DND-41 (cell line): ENCODE results near the gene TMEM253.

Source experiments
- ATAC-seq: fragments of 200-7000 bp; cut with Tn5 transposase; 3 replicates; pipeline ENCODE4 v1.9.1; 2021; ENCODE audit warnings: low read depth; ENCODE audit not compliant: insufficient read depth
- DNase-seq: peaks from one replicate; pipeline ENCODE4 v3.0.0-alpha.2; 2020
- H2AFZ ChIP-seq: 2 replicates; pipeline ENCODE4 v1.6.0; 2012; ENCODE audit warnings: low read depth, low read length
- H3K27ac ChIP-seq: 2 replicates; pipeline ENCODE4 v1.5.1; 2012; ENCODE audit warnings: low read length, inconsistent platforms
- H3K27me3 ChIP-seq: fragments of 200-600 bp; sonication (generic); 2 replicates; pipeline ENCODE4 v1.6.0; 2012; ENCODE audit warnings: low read length, mild to moderate bottlenecking, inconsistent platforms; ENCODE audit not compliant: insufficient read depth, poor library complexity
- H3K36me3 ChIP-seq: 2 replicates; pipeline ENCODE4 v1.5.1; 2012; ENCODE audit warnings: low read length, inconsistent platforms; ENCODE audit not compliant: insufficient read depth
- H3K4me1 ChIP-seq: 2 replicates; pipeline ENCODE4 v1.5.1; 2012; ENCODE audit warnings: mild to moderate bottlenecking, low read length; ENCODE audit not compliant: insufficient read depth
- H3K4me2 ChIP-seq: 2 replicates; pipeline ENCODE4 v1.6.0; 2012; ENCODE audit warnings: mild to moderate bottlenecking, moderate library complexity, low read length, inconsistent platforms; ENCODE audit not compliant: insufficient read depth
- H3K4me3 ChIP-seq, 2 experiments: fragments of 200-600 bp in 1 of 2; shearing (Covaris generic) in 1 of 2; 2 replicates each; pipeline ENCODE4 v1.5.1; 2012 to 2016; ENCODE audit warnings: inconsistent platforms in 2 of 2, low read length in 2 of 2, mild to moderate bottlenecking in 2 of 2, low read depth in 1 of 2, moderate library complexity in 1 of 2
- H3K79me2 ChIP-seq: 2 replicates; pipeline ENCODE4 v1.6.0; 2012; ENCODE audit warnings: low read length, inconsistent platforms; ENCODE audit not compliant: insufficient read depth
- H3K9ac ChIP-seq: 2 replicates; pipeline ENCODE4 v1.6.0; 2012; ENCODE audit warnings: low read depth, mild to moderate bottlenecking, inconsistent platforms, low read length, moderate library complexity
- H3K9me3 ChIP-seq: 2 replicates; pipeline ENCODE4 v1.5.1; 2012; ENCODE audit warnings: low read length, moderate library complexity, mild to moderate bottlenecking, inconsistent platforms; ENCODE audit not compliant: insufficient read depth, severe bottlenecking
- H4K20me1 ChIP-seq: 2 replicates; pipeline ENCODE4 v1.6.0; 2012; ENCODE audit warnings: low read length; ENCODE audit not compliant: insufficient read depth
- CTCF ChIP-seq: IDR thresholded peaks from 2 replicates; pipeline ENCODE4 v1.5.1; 2012; ENCODE audit warnings: borderline replicate concordance, low read length, moderate library complexity, mild to moderate bottlenecking; ENCODE audit not compliant: poor library complexity, severe bottlenecking; ENCODE audit errors: extremely low read depth
- EZH2 ChIP-seq: IDR thresholded peaks from 3 replicates; pipeline ENCODE4 v1.6.1; 2012; ENCODE audit warnings: borderline replicate concordance, low read depth, mild to moderate bottlenecking, moderate library complexity, low read length, inconsistent platforms; ENCODE audit not compliant: severe bottlenecking

The TMEM253 gene

GRCh38 chr14:21106176-21106497, 5.3 kb downstream of the TMEM253 start:
- Histone ChIP-seq H4K20me1 (no peaks in the 10 kb centered on the region), H3K79me2 (peaks cover 25% of the 10 kb centered on the region), H2AFZ (0 out of 2 replicates have a peak overlapping the region, but pooled peaks have one; percentile 56), H3K9me3 (no peaks in the 10 kb centered on the region), H3K4me2 (no peak overlapping the region), H3K27me3 (no peaks in the 10 kb centered on the region), H3K36me3 (no peaks in the 10 kb centered on the region), H3K4me3 (no peak overlapping the region), H3K27ac (no peak overlapping the region), H3K4me1 (peaks cover 37% of the 10 kb centered on the region), H3K9ac (no peak overlapping the region)
- no peak for TF ChIP-seq EZH2
- TF ChIP-seq CTCF, result no peak
- ATAC-seq (no peak), DNase-seq (no peak)

- H3K9ac ChIP-seq, result no peak overlapping the region
Measured at GRCh38 chr14:21106498-21107282, 5.8 kb downstream of the TMEM253 start.

GRCh38 chr14:21107283-21107800, 6.5 kb downstream of the TMEM253 start:
- Histone ChIP-seq H3K4me2 (no peak overlapping the region), H4K20me1 (no peaks in the 10 kb centered on the region), H3K4me3 (no peak overlapping the region), H3K27me3 (no peaks in the 10 kb centered on the region), H3K79me2 (peaks cover 18% of the 10 kb centered on the region), H2AFZ (0 out of 2 replicates have a peak overlapping the region, but pooled peaks have one; percentile 14), H3K27ac (no peak overlapping the region), H3K9me3 (no peaks in the 10 kb centered on the region), H3K9ac (no peak overlapping the region), H3K36me3 (no peaks in the 10 kb centered on the region), H3K4me1 (peaks cover 26% of the 10 kb centered on the region)
- no peak for TF ChIP-seq EZH2
- TF ChIP-seq CTCF, result no peak
- ATAC-seq (no peak), DNase-seq (no peak)

More at GRCh38 chr14:21106498-21107282, 5.8 kb downstream of the TMEM253 start:
- Histone ChIP-seq H3K9me3 (no peaks in the 10 kb centered on the region), H3K79me2 (peaks cover 22% of the 10 kb centered on the region), H3K4me1 (peaks cover 33% of the 10 kb centered on the region), H3K4me3 (no peak overlapping the region), H3K27me3 (no peaks in the 10 kb centered on the region), H4K20me1 (no peaks in the 10 kb centered on the region), H3K4me2 (peak overlapping the region; percentile 25; the same call in 1 of the 2 replicates), H3K27ac (no peak overlapping the region), H2AFZ (peak overlapping the region; percentile 56; the same call in 1 of the 2 replicates), H3K36me3 (no peaks in the 10 kb centered on the region)
- TF ChIP-seq EZH2 (no peak), CTCF (peak; percentile 93)
- ATAC-seq (peak; percentile 25; the same call in 2 of the 3 replicates), DNase-seq (peak; percentile 81)
